CD14-positive monocyte (primary cell): Measurements from ENCODE around the gene IFIH1. TPM values are rescaled to one million over a fixed set of nuclear protein-coding genes. Genes with fewer than 3 reads are reported as not detected.

Experiments used
- DNase-seq, 3 donors: peaks; one replicate each; pipeline ENCODE4 v3.0.0-alpha.2; 2011 to 2022
- H2AFZ ChIP-seq: 2 replicates; pipeline ENCODE4 v1.6.0; 2012; ENCODE audit warnings: mild to moderate bottlenecking, low read depth, low read length, inconsistent platforms; ENCODE audit not compliant: insufficient read depth, poor library complexity, severe bottlenecking
- H3K27ac ChIP-seq, 2 donors: 1 replicate in 1 of 2; 2 replicates in 1 of 2; pipeline ENCODE4 v1.5.1; 2012 to 2013; ENCODE audit warnings: low read length in 2 of 2, control low read depth in 1 of 2, inconsistent platforms in 1 of 2, low read depth in 1 of 2, mild to moderate bottlenecking in 1 of 2
- H3K27me3 ChIP-seq, 2 donors: one replicate each; pipeline versions ENCODE4 v1.6.0 to v1.6.1; 2011 to 2013; ENCODE audit warnings: low read length in 2 of 2; ENCODE audit not compliant: control insufficient read depth in 2 of 2, insufficient read depth in 2 of 2
- H3K36me3 ChIP-seq, 2 donors: replicated peaks in 1 of 2; 1 replicate in 1 of 2; 2 replicates in 1 of 2; pipeline versions ENCODE4 v1.5.1 to v1.6.1; 2012 to 2013; ENCODE audit warnings: low read length in 2 of 2, control low read depth in 1 of 2, inconsistent platforms in 1 of 2, mild to moderate bottlenecking in 1 of 2; ENCODE audit not compliant: insufficient read depth in 2 of 2, control insufficient read depth in 1 of 2
- H3K4me1 ChIP-seq, 2 donors: 1 replicate in 1 of 2; 2 replicates in 1 of 2; pipeline versions ENCODE4 v1.5.1 to v1.6.1; 2012 to 2013; ENCODE audit warnings: low read length in 2 of 2, control low read depth in 1 of 2, inconsistent platforms in 1 of 2, mild to moderate bottlenecking in 1 of 2, moderate library complexity in 1 of 2; ENCODE audit not compliant: insufficient read depth in 2 of 2, control insufficient read depth in 1 of 2
- H3K4me2 ChIP-seq: replicated peaks from 2 replicates; pipeline ENCODE3; 2012; ENCODE audit warnings: low read length, moderate library complexity, mild to moderate bottlenecking; ENCODE audit not compliant: poor library complexity, severe bottlenecking; ENCODE audit errors: extremely low read depth
- H3K4me3 ChIP-seq, 3 experiments: fragments of 200-600 bp in 1 of 3; sonication (generic) in 1 of 3; replicated peaks in 1 of 3; 1 replicate in 2 of 3; 2 replicates in 1 of 3; pipeline ENCODE4 v1.5.1; 2011 to 2013; ENCODE audit warnings: low read length in 3 of 3, mild to moderate bottlenecking in 3 of 3, control low read depth in 2 of 3, low read depth in 2 of 3, inconsistent platforms in 1 of 3, moderate library complexity in 1 of 3
- H3K79me2 ChIP-seq: 2 replicates; pipeline ENCODE4 v1.6.0; 2012; ENCODE audit warnings: mild to moderate bottlenecking, control low read depth, inconsistent platforms, low read length, moderate library complexity; ENCODE audit not compliant: insufficient read depth
- H3K9ac ChIP-seq: 2 replicates; pipeline ENCODE4 v1.6.0; 2017; ENCODE audit warnings: low read length, mild to moderate bottlenecking; ENCODE audit not compliant: insufficient read depth, poor library complexity, severe bottlenecking
- H3K9me3 ChIP-seq, 2 donors: replicated peaks in 1 of 2; 1 replicate in 1 of 2; 2 replicates in 1 of 2; pipeline versions ENCODE4 v1.5.1 to v1.6.1; 2012 to 2013; ENCODE audit warnings: low read length in 2 of 2, control low read depth in 1 of 2; ENCODE audit not compliant: control insufficient read depth in 1 of 2, insufficient read depth in 1 of 2
- H4K20me1 ChIP-seq: 2 replicates; pipeline ENCODE4 v1.6.0; 2012; ENCODE audit warnings: mild to moderate bottlenecking, low read length, control low read depth, moderate library complexity; ENCODE audit not compliant: insufficient read depth
- H3K27ac Mint-ChIP-seq, 7 donors: one replicate each; pipeline ENCODE4 v1.8.0; 2020; ENCODE audit warnings: mild to moderate bottlenecking in 7 of 7, mixed read lengths in 7 of 7, moderate library complexity in 6 of 7, inconsistent platforms in 2 of 7
- H3K27me3 Mint-ChIP-seq, 3 donors: one replicate each; pipeline ENCODE4 v1.8.0; 2021 to 2022; ENCODE audit warnings: low read depth in 3 of 3, mild to moderate bottlenecking in 3 of 3, mixed read lengths in 3 of 3, moderate library complexity in 3 of 3, inconsistent platforms in 1 of 3
- H3K36me3 Mint-ChIP-seq, 2 donors: one replicate each; pipeline ENCODE4 v1.8.0; 2020; ENCODE audit warnings: mixed read lengths in 2 of 2, inconsistent platforms in 1 of 2, mild to moderate bottlenecking in 1 of 2
- H3K4me1 Mint-ChIP-seq: one replicate; pipeline ENCODE4 v1.8.0; 2020; ENCODE audit warnings: mild to moderate bottlenecking, mixed read lengths
- H3K4me3 Mint-ChIP-seq, 2 donors: one replicate each; pipeline ENCODE4 v1.8.0; 2020; ENCODE audit warnings: mild to moderate bottlenecking in 2 of 2, mixed read lengths in 2 of 2, moderate library complexity in 1 of 2
- H3K9me3 Mint-ChIP-seq, 7 donors: one replicate each; pipeline ENCODE4 v1.8.0; 2020 to 2022; ENCODE audit warnings: mixed read lengths in 7 of 7, mild to moderate bottlenecking in 6 of 7, moderate library complexity in 6 of 7, inconsistent platforms in 2 of 7
- CTCF ChIP-seq: fragments of 200-600 bp; IDR thresholded peaks from one replicate; pipeline ENCODE4 v1.8.0; 2022; ENCODE audit warnings: antibody characterized with exemption, mild to moderate bottlenecking
- WGBS: methylation state at CpG from one replicate; pipeline ENCODE4 v1.1.5; 2013; ENCODE audit warnings: missing lambda C conversion rate; ENCODE audit not compliant: insufficient coverage; 5-methylcytosine and 5-hydroxymethylcytosine counted together
- intact Hi-C, 2 donors: fragments of 100-400 bp; cut with micrococcal nuclease; formaldehyde crosslinking; loops; one replicate each; pipeline versions ENCODE4 v1.15.0 to v1.15.1; 2023
- polyA plus RNA-seq, 3 donors: library from polyadenylated mRNA; depleted of rRNA in 1 of 3; unstranded in 2 of 3; stranded (reverse) in 1 of 3; fragments of 300-500 nt in 2 of 3; fragments of >200 nt in 1 of 3; fragmentation: Illumina TruSeq in 2 of 3; gene quantifications; 1 replicate in 2 of 3; 2 replicates in 1 of 3; pipeline ENCODE4 v1.2.3, GENCODE V29; 2012 to 2021

Gene IFIH1
- polyA plus RNA-seq, 3 donors, result 11.6 to 17.6 (median 17.1) TPM

DNA sequence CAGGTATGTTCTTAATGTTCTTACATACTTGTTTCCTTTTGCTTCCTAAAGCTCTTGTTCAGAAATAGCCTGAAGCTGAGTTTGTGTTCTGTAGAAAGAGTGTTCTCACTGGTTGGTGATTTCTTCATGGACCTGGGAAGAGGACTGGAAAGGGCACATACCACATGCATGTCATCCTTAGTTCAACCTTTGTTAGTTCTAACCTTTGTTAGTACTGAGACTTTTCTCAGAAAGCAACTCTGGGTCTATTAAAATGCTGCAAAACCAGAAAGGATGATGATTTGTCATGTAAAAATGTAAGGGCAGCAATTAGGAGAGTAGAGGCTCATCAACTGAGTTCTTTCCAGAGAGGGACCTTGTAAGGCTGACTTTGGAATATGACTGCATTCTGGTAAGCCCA lies 72.7 kb downstream of the IFIH1 start:
- no peak for DNase-seq

GRCh38 chr2:162245061-162245460 lies 73.4 kb downstream of the IFIH1 start:
- no peaks in the 10 kb centered on the region for H3K36me3 ChIP-seq
- no peaks in the 10 kb centered on the region for H3K27me3 ChIP-seq
- no peaks in the 10 kb centered on the region for H4K20me1 ChIP-seq
- no peaks in the 10 kb centered on the region for H3K4me1 ChIP-seq
- H3K9me3 Mint-ChIP-seq, result peaks cover 0 to 3% (median 2%) of the 10 kb centered on the region in 7 donors
- intact Hi-C loops, result no loop called here
- H3K27ac Mint-ChIP-seq, result no peak overlapping the region
- no peak overlapping the region for H2AFZ ChIP-seq
- no peak overlapping the region for H3K27ac ChIP-seq
- H3K4me3 ChIP-seq, result no peak overlapping the region
- no peaks in the 10 kb centered on the region for H3K27me3 Mint-ChIP-seq
- H3K36me3 Mint-ChIP-seq, result no peaks in the 10 kb centered on the region
- no peak overlapping the region for H3K4me2 ChIP-seq
- no peak for TF ChIP-seq CTCF
- peaks cover 0 to 3% of the 10 kb centered on the region in 2 donors for H3K9me3 ChIP-seq
- H3K79me2 ChIP-seq, result no peaks in the 10 kb centered on the region
- no peak overlapping the region for H3K4me3 Mint-ChIP-seq
- WGBS, result no CpG with 5 or more reads among the region's 1 CpG
- no peaks in the 10 kb centered on the region for H3K4me1 Mint-ChIP-seq
- DNase-seq, result no peak
- no peak overlapping the region for H3K9ac ChIP-seq

More for the DNA sequence above, 72.7 kb downstream of the IFIH1 start:
- no peaks in the 10 kb centered on the region for H3K79me2 ChIP-seq
- no peak overlapping the region for H3K9ac ChIP-seq
- peaks cover 0 to 7% of the 10 kb centered on the region in 2 donors for H3K9me3 ChIP-seq
- Mint-ChIP-seq H3K27me3 (no peaks in the 10 kb centered on the region), H3K4me1 (no peaks in the 10 kb centered on the region), H3K9me3 (peaks cover 2 to 9% (median 3%) of the 10 kb centered on the region in 7 donors), H3K27ac (no peak overlapping the region), H3K36me3 (peaks cover 0 to 3% of the 10 kb centered on the region in 2 donors), H3K4me3 (no peak overlapping the region)
- no peak for TF ChIP-seq CTCF
- H3K27me3 ChIP-seq, result no peaks in the 10 kb centered on the region
- intact Hi-C loops, result no loop called here
- no peaks in the 10 kb centered on the region for H3K36me3 ChIP-seq
- no peak overlapping the region for H2AFZ ChIP-seq
- H3K4me2 ChIP-seq, result no peak overlapping the region
- no peaks in the 10 kb centered on the region for H3K4me1 ChIP-seq
- no peak overlapping the region for H3K4me3 ChIP-seq
- no peaks in the 10 kb centered on the region for H4K20me1 ChIP-seq
- no peak overlapping the region for H3K27ac ChIP-seq
